ENCODE results near the gene SLC18A3.

- TF ChIP-seq CTCF (optimal IDR thresholded peaks at IDR 0.05 in 1 of 3, IDR thresholded peaks at IDR 0.05 in 1 of 3, conservative IDR thresholded peaks at IDR 0.05 in 1 of 3; ENCODE audit: extremely low read depth in 1 of 3, insufficient read depth in 2 of 3, low read length in 3 of 3) = no peak
- TF ChIP-seq EZH2 (IDR thresholded peaks at IDR 0.05; ENCODE audit: low read length) = no peak
Observed at GRCh38 chr10:49625411-49625810, 15.3 kb downstream of the SLC18A3 start.

All from keratinocyte (primary cell).